Measurements from ENCODE around the gene SAP30BP.

SAP30BP gene

DNA sequence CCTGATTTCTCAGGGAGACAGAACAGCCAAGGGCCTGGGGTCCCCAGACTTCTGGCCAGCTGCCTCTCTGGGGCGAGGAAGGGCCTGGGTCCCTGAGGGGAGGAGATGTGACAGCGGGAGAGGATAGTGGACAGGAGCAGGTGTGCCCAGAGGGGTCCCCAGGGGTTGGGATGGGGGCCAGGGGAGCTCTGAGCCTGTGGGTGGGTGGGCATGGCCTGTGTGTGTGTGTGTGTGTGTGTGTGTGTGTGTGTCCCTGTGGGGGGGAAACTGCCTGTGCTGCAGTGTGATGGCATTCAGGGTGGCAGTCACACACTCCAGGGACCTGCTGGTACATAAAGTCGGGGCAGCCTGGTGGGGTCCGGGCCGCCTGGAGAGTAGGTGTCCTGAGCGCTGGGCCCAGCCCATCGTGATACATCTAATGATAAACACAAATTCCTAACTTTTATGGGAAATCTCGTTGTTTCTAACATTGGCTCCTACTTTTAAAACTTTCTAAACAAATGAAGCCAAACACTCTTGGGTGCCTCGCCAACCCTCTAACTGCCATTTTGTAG is 55.5 kb downstream of the SAP30BP start:
- no peak for DNase-seq

DNA sequence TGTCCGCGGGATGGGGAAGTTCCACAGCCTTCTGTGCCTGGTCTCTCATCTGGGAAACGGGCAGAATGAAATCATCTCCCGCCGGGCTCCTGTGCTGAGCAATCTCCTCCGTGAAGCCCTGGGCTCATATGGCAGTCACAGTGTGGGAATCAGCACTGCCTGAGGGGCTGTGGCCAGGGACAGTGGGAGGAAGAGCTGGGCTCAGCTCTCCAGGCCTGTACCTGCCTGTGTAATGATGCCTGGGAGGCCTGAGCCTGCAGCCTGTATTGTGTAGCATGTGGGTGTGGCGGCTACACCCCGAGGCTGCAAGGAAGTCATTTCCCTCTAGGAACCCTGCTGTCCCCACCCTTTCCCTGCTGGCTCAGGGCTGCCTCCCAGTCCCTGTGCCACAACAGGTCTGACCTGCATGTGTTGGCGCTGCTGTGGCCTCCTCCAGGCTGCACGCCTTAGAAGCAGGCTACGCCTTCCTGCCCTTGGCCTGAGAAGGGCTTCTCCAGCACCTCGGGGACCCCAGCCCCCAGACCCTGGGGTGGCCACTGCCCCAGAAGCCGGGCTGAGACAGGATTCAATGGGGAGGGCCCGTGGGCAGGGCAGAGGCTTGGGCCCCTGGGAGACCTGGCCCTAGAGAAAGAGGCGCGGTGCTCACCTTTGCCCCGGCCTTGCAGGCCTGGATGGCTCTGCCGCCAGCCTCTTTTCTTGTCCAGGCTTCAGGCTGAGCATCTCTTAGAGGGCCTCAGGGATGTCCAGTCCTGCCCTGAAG is 56.2 kb downstream of the SAP30BP start:
- no peak for DNase-seq

- DNase-seq: no peak
Observed at GRCh38 chr17:75724016-75725003, 57.2 kb downstream of the SAP30BP start.

DNA sequence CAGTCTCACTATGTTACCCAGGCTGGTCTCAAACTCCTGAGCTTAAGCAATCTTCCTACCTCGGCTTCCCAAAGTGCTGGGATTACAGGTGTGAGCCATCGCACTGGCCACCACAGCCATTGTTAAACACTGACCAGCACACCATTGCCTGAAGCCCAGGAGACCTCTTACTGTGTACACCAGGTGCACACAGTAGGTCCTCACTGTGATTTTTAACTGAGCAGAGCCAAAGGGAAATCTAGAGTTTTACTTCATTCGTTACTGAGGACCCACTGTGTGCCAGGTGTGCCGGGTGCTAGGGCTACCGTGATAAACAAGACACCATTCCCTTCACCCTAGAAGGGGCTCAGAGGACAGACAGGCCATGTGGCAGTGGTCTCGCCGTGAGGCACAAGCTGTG is 58.4 kb downstream of the SAP30BP start:
- no peak for DNase-seq

DNA sequence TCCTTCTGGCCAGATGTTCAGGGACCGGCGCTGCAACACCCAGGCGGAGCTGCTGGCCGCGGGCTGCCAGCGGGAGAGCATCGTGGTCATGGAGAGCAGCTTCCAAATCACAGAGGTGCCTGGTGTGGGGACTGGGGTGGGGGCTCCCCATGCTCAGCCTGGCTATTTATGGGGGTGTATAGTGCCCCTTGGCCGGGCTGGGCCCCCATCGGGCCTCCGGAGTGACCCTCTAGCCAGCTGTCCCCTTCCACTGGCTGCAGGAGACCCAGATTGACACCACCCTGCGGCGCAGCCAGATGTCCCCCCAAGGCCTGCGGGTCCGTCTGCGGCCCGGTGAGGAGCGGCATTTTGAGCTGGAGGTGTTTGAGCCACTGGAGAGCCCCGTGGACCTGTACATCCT is 60.3 kb downstream of the SAP30BP start:
- DNase-seq: no peak

- no peak for DNase-seq
Observed at GRCh38 chr17:75729351-75729750, 62.2 kb downstream of the SAP30BP start.

- no peak for DNase-seq
Observed at GRCh38 chr17:75730065-75730464, 62.9 kb downstream of the SAP30BP start.

DNA sequence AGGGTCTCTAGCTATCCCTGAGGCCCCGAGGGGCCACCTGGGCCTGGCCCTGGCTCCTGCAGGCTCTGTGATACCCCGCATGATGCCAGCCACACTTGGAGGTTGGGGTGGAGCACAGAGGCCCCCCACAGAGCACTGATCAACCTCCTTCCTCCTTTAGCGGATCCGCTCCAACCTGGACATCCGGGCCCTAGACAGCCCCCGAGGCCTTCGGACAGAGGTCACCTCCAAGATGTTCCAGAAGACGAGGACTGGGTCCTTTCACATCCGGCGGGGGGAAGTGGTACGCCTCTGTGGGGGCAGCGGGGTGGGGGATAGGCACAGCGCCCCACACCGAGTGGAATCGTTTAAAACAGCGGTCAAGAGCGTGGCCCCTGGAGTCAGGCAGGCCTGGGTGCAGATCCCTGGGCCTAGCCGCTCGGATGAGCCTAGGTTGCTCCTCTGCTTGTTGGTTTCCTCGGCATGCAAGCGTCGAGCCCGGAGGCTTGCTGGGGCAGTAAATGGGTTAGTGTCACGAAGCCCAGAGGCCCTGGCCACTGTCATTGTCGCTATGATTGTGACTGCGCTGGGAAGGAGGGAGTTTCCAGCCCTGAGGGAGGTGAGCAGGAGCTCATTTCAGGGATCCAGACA is 64.1 kb downstream of the SAP30BP start:
- DNase-seq: no peak

DNA sequence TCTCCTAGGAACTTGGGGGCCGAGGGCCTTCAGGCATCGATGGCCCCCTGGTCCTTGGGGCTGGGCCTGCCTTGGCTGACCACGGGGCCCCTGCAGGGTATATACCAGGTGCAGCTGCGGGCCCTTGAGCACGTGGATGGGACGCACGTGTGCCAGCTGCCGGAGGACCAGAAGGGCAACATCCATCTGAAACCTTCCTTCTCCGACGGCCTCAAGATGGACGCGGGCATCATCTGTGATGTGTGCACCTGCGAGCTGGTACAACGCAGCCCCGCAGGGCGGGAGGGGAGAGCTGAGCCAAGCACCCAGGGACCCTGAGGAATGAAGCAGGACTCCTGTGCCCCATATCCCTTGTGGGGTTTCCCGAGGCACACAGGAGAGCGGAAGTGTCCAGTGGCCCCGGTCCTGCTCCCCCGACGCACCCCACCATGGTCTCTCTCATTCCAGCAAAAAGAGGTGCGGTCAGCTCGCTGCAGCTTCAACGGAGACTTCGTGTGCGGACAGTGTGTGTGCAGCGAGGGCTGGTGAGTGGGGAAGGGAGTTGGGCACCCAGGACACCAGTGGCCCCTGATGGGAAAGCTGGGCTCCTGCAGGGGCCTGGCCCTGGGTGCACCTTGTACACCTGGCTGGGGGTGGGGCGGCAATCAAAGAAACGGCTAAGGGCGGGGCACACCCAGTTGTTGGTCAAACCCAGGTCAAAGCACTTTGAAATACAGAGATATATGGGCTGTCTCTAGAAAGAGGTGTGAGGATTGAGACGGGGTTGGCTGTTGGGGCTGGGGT is 64.8 kb downstream of the SAP30BP start:
- no peak for DNase-seq

DNA sequence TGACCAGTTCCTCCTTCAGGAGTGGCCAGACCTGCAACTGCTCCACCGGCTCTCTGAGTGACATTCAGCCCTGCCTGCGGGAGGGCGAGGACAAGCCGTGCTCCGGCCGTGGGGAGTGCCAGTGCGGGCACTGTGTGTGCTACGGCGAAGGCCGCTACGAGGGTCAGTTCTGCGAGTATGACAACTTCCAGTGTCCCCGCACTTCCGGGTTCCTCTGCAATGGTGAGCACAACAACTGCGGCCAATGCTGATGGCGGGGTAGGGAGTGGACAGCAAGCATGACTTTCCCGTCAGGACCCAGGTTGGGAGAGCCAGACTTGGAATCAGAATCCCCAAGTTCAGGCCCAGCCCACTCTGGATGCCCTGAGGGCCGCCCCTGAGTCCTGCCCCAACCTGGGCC is 66.3 kb downstream of the SAP30BP start:
- DNase-seq: no peak

GRCh38 chr17:75734674-75735294 is 67.6 kb downstream of the SAP30BP start:
- DNase-seq: no peak

GRCh38 chr17:75736173-75736835 is 69.2 kb downstream of the SAP30BP start:
- DNase-seq: no peak

GRCh38 chr17:75737133-75737962 is 70.2 kb downstream of the SAP30BP start:
- DNase-seq: no peak

DNA sequence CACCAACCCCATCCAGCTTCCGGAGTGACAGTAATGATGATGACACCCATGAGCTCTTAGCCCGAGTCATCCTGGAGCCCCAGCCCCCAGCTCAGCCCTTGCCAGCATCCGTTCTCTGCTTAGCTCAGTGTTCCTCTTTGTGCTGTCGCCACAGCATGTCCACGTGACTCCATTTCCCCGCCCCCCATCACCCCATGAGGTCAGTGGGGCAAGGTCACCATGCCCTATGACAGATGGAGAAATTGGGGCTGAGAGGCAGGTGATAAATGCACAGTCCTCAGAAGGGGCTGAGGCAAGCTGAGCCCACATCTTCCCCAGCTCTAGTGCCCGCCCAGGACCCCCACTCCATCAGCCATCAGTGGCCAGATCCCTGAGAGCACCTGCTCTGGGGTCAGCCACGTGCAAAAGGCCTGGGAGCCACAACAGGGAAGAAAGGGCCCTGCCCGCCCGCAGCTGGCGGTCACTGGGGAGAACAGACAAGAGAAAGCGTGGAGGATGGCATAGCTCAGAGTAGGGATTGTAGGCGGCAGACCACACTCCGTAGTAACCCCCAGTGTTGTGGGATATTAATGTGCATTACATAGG is 71.2 kb downstream of the SAP30BP start:
- no peak for DNase-seq

DNA sequence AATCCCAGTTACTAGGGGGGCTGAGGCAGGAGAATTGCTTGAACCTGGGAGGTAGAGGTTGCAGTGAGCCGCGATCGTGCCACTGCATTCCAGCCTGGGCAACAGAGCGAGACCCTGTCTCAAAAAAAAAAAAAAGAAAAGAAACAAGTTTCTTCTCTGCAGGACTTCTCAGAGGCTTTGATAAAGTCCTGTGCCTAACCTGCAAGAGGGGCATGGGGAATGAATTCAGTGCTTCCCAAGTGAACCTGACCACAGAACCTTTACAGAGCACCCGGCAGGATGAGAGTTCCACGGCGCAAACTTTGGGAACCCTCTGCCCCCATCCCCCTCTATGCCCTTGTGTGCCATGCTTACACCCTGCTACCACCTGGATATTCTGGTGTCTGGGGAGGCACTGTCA is 72.0 kb downstream of the SAP30BP start:
- DNase-seq: no peak

DNA sequence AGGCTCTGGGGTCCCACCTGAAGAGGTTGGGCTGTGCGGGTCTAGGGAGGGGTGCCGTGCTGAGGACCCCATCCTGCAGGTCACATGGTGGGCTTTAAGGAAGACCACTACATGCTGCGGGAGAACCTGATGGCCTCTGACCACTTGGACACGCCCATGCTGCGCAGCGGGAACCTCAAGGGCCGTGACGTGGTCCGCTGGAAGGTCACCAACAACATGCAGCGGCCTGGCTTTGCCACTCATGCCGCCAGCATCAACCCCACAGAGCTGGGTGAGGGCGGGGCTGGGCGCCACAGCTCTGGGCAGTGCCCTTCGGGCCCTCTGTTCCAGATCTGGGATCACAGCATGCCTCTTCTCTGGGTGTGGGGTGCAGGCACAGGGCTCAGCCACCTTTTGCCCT is 72.7 kb downstream of the SAP30BP start:
- no peak for DNase-seq

DNA sequence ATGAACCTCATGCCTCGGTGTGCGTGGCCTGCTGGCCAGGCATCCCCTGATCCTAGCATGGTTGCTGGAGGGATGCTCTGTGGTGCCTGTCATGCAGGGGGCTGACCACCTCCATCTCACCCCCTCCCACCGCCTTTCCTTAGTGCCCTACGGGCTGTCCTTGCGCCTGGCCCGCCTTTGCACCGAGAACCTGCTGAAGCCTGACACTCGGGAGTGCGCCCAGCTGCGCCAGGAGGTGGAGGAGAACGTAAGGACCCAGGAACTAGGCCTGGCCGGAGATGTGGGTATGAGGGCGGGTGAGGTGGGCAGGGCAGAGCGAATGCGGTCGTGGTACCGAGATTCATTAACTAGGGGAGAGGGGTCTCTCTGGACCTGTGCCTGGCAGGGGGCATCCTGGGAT is 73.1 kb downstream of the SAP30BP start:
- DNase-seq: no peak

DNA sequence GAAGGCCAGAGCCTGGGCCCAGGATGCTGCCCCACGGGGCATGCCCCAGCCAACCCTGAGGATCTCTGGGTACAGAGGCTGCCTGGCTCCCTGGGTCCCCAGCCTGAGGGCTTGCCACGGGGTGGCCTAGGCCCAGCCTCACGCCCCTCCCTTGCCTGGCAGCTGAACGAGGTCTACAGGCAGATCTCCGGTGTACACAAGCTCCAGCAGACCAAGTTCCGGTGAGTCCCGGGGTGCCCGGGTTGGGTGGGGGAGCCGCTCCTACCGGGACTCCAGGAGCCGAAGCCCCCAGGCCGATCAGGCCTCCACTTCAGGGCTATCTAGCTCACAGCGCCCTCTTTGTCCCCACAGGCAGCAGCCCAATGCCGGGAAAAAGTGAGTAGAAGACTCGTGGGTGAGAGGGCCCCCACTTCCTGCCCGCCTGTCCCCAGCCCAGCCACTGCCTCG is 73.5 kb downstream of the SAP30BP start:
- DNase-seq: no peak

GRCh38 chr17:75742337-75742736 is 75.2 kb downstream of the SAP30BP start:
- DNase-seq: no peak

DNA sequence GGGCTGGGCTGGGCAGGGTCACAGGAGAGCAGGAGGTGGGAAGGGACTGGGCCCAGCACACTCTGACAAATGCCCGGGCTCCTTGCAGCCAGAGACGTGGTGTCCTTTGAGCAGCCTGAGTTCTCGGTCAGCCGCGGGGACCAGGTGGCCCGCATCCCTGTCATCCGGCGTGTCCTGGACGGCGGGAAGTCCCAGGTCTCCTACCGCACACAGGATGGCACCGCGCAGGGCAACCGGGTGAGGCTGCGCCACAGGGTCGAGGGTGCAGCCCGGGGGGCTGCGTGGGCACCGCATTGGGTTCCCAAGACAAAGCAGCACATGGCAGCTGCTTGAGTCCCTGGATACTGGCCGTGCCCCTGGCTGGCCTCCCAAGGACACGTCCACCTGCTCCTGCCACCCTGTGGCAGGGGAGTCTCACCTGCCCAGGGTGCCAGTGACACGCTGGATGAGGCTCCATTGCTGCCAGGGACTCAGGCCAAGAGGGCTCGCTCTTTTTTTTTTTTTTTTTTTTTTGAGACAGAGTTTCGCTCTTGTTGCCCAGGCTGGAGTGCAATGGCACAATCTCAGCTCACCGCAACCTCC is 76.6 kb downstream of the SAP30BP start:
- no peak for DNase-seq
